ENCODE measurements around the gene DOCK1.

GRCh38 chr10:127055263-127055662 is 150.0 kb downstream of the DOCK1 start:
- TF ChIP-seq POLR2A (IDR thresholded peaks at IDR 0.05; ENCODE audit: low read depth, low read length) (no peak), POLR2AphosphoS5 (IDR thresholded peaks at IDR 0.05; ENCODE audit: low read depth, low read length) (no peak), PAX5 (IDR thresholded peaks at IDR 0.05; ENCODE audit: insufficient read depth, low read length, severe bottlenecking) (no peak)

Measured in GM12891 (cell line).